Activated CD4-positive, alpha-beta T cell treated with anti-CD3 and anti-CD28 coated beads for 24 hours (primary cell): Measurements from ENCODE around the gene RAB39A.

Experiments
- DNase-seq, 2 donors: peaks; one replicate each; pipeline ENCODE4 v3.0.0-alpha.2; 2020; ENCODE audit warnings: low read depth in 2 of 2

RAB39A gene

DNA sequence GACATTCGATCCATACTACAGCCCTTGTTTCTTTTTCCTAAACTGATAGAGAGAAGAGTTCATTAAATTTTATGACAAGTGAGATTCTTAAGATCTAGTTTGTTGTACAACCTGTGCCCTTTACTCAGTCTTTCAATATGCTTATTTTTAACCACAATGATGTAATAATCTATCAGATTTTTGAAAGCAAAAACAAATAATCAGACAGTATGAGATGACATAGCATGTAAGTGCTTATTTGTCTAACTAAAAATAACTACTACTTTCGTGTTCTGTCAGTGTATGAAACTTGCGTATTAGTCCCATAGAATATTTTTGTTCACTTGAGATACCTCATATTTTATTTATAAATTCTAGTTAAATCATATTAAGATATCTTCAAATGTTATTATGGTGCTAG, 33.2 kb downstream of the RAB39A start:
- no peak for DNase-seq

DNA sequence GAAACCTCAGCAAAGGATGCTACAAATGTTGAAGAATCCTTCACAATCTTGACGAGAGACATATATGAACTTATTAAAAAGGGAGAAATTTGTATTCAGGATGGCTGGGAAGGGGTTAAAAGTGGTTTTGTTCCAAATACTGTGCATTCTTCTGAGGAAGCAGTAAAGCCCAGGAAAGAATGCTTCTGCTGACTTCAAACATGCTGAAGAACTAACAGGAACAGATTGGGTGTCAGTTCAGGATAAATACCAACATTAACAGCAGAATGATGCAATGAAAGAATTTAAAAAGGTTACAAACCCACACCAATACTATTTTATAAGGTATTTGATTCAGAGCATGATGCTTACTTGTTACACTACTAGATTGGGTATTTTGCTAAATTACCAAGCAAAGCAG, 33.9 kb downstream of the RAB39A start:
- DNase-seq = no peak

DNA sequence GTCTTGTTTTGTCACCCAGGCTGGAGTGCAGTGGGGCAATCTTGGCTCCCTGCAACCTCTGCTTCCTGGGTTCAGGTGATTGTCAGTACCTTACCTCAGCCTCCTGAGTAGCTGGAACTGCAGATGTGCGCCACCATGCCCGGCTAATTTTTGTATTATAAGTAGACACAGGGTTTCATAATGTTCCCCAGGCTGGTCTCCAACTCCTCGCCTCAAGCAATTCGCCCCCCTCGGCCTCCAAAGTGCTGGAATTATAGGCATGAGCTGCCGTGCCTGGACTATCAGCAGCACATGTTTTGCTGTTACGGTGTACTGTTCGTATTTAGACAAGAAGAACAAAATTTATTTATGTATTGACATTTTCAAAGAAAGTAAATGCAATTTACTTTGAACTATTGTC, 34.8 kb downstream of the RAB39A start:
- DNase-seq = no peak

DNA sequence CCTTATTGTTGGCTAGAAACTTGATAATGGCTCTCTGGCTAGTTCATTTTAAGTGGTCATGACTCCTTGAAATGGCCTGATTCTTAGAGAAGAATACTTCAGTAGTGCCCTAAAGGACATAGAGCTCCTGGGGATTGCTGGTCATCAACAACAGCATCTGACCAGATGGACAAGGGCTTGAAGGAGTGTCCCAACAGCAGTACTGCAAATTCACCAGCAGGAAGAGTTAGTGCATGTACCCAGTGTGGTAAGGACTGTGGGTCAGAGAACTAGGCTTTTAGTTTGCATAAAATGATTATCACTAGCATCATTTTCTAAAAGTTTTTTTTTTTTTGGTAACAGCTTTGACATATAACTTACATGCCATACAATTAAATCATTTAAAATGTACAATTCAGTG, 41.0 kb downstream of the RAB39A start:
- DNase-seq = no peak

DNA sequence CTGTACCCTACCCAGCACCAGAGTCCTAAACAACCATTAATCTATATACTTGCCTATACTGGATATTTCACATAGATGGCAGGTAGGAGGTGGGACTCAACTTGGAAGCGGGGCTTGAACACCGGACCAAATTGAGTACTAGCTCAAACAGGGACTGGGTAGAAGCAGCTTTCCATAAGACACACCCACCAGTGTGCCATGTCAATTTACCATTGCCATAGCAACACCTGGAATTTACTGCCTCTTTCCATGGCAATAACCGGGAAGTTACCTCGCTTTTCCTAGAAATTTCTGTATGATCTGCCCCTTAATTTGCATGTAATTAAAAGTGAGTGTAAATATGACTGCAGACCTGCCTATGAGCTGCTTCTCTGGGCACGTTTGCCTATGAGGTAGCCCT, 41.8 kb downstream of the RAB39A start:
- no peak for DNase-seq

DNA sequence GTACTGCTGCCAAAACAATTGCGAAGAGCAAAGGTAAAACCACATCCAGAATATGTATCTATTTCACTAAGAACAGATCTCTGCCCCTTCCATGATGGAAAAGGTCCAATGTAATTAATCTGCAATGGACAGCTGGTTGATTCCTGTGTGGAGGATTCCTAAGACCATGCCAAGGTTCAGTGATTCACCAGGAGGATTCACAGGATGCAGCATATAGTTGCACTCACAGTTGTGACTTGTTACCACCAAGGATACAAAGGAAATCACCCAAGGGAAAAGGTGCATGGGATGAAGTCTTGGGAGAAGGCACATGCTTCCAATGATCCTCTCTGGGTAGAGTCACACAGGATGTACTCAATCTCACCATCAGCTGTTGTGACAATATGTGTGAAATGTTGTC, 45.4 kb downstream of the RAB39A start:
- no peak for DNase-seq

DNA sequence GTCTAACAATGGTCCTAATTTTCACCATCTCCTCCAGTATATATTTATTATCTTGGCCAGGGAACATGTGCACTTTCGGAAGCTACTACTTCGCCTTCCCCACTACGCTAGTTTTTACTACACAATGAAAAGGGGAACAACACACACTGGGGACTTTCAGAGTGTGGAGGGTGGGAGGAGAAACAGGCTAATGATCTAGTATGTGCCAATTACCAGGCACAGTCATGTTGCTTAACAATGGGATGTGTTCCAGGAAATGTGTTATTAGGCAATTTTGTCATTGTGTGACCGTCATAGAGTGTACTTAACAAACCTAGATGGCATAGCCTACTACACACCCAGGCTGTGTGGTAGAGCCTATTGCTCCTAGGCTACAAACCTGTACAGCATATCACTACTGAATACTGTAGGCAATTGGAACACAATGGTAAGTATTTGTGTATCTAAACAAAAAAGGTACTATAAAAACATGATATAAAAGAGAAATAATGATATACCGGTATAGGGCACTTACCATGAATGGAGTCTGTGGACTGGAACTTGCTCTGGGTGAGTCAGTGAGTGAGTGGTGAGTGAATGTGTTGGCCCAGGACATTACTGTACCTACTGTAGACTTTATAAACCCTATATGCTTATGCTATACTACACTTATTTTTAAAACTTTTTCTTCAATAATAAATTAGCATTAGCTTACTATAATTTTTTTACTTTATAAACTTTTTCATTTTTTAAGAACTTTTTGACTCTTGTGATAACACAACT, 60.3 kb downstream of the RAB39A start:
- DNase-seq = no peak

DNA sequence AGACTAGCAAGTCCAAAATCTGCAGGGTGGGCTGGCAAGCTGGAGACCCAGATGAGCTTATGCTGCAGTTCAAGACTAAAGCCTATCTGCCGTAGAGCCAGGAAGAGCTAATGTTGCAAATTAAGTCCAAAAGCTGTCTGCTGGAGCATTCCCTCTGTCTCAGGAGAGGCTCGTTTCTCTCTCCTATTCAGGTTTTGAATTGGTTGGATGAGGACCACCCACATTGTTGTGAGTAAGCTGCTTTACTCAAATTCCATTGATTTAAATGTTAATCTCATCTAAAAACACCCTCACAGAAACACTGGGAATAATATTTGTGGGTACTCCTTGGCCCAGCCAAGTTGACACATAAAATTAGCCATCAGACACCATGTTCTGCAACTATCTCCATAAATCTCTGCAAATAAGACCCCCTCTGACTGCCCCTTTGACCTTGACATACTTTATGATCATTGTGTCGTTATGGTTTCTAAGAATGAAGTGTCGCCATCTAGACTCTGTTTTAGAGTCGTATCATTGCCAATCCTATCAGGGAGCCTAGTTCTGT, 63.7 kb downstream of the RAB39A start:
- DNase-seq = no peak

DNA sequence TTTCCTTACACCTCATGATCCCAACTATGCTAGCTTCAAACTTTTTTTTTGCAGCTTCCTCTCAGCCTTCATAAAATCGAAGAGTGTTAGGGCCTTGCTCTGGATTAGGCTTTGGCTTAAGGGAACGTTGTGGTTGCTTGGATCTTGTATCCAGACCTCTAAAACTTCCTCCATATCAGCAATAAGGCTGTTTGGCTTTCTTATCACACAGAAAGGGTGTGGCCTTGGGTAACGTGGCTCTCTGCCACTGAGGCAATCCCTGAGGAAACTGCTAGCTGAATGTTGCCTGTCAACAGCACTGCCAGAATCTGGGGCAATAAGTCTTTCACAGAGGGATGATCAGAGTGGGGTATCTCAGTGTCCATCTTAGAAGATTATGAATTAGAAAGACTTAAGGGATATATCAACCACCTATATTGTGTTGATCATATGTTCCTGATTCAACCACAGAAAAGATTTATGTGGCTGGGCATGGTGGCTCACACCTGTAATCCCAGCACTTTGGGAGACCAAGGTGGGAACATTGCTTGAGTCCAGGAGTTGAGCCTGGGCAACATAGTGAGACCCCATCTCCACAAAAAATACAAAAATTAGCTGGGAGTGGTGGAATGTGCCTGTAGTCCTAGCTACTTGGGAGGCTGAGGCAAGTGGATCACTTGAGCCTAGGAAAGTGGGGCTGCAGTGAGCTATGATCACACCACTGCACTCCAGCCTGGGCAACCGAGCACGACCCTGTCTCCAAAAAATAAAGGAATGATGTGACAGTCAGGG, 67.9 kb downstream of the RAB39A start:
- DNase-seq = no peak

DNA sequence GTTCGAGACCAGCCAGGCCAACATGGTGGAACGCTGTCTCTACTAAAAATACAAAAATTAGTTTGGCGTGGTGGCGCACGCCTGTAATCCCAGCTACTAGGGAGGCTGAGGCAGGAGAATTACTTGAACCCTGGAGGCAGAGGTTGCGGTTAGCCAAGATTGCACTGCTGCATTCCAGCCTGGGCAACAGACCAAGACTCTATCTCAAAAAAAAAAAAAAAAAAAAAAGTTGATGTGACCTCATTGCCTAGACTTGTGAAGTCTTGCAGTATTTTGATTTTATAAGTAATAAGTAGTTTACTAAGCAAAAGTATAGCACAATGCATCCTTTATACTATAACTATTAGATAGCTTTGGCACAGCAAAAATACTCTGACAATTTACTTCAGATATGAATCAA, 70.5 kb downstream of the RAB39A start:
- no peak for DNase-seq

DNA sequence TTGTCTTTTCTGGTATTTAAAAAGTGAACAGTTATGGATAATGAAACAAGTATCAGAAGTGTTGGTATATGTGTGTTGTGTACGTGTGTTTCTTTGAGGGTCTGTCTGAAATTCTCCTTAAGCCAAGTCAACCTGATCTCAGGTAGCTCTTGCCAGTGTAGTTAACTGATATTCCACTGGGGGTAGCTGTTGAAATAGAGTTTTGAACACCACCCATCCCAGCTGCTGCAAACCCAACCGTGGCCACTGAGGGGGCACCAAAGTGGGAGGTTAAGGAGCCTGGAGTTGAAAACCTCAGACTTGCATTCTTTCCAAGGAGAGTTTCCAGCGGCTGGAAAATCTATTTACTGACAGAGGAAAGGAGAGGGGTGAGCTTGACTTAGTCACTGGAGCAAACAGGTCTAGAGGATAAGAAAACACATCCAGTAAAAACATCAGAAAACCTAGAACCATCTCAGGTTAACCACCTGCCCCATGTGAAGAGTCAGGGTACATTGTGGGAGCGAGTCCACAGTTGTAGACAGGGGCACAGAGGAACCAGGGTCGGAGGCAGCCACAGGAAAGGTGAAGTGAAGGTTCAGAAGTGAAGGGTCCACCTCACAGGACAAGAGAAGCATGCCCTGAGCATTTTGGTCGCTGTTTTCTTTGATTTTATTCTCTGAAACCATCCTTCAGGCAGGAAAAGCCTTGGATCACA, 71.7 kb downstream of the RAB39A start:
- DNase-seq = no peak

DNA sequence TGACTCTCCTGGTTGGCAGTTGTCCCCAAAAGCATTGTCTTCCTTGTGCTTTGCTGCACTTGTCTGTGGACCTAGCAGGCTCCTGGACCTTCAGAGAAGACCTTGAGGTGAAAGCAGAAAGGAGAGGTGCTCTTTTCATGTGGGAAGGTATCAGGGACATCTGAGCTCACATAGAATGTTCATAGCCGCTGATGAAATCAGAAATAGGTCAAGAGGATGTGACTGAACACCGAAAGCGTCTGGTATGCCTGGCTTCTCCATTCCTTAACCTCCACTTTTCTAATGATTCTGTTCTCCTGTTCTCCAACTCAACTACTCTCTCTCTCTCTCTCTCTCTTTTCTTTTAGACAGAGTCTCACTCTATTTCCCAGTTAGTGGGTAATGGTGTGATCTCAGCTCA, 74.2 kb downstream of the RAB39A start:
- no peak for DNase-seq

DNA sequence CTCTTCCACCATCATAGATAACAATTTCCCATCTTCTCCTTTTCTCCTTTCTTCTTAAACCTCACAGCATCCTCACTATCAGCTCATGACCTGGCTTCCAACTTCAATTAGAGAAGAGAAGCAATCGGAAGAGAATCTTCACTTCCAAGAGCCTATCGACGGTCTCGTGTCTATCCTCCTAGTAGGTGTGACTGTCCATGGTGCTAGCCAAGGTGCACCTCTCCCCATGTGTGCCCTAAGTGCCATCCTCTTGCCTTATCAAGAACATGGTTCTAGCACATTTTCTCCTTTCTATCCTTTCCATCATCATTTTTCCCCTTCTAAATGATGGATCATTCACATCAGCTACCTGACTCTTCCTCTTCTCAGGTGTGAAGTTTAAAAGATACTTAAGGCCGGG, 75.4 kb downstream of the RAB39A start:
- no peak for DNase-seq

DNA sequence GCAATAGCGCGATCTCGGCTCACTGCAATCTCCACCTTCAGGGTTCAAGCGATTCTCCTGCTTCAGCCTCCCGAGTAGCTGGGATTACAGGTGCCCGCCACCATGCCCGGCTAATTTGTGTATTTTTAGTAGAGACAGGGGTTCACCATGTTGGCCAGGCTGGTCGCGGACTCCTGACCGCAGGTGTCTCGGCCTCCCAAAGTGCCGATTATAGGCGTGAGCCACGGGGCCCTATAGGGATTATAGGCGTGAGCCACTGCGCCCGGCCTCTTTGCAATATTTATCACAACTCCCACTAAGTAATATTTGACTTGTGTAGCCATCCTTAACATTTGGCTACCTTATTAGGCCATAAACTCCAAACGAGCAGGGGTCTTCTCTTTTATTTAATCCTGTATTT, 79.6 kb downstream of the RAB39A start:
- no peak for DNase-seq

DNA sequence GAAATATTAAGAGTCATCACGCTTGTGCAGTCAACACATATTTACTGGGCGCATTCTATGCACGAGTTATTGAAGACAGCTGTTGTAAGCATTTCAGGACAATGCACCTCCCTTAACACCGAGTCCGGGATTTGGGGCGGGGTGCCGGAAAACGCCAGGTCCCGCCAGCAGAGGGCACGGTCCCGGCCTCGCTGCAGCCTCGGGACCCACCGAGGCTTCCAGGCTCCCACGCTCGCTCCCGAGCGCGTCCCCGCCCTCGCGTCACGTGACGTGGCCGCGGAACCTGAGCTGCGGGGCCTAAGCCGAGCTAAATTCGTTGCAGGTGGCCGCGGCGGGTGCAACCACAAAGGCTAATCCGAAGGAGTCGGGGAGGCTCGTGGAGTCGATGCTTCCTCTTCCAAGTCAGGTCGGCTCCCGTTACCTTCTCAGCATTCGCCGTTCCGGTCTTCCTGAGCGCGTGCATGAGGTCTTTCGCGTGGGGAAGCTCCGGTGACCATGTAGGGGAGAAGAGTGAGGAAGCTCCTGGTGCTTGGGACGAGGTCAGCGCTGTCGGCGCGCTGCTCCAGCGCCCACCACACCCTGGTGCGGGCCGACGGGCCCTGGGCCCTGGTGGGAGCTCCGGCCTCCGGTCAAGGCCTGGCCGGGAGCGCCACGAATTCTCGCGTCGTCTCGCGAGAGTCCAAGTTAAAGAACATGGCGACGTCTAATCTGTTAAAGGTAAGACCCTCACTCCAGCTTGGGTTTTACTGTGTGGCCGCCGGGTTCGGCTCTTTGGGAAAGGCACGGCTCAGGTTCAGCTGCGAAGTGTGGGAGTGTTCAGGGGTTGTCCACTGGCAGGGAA, 80.6 kb downstream of the RAB39A start, which contains the start of gene CUL5:
Gene CUL5, plus strand, starts transcription at position 243 of the 841 bp plus-strand sequence. Its CDS starts 451 bp downstream, at position 694.
- DNase-seq = peak; percentile 84 to 86

DNA sequence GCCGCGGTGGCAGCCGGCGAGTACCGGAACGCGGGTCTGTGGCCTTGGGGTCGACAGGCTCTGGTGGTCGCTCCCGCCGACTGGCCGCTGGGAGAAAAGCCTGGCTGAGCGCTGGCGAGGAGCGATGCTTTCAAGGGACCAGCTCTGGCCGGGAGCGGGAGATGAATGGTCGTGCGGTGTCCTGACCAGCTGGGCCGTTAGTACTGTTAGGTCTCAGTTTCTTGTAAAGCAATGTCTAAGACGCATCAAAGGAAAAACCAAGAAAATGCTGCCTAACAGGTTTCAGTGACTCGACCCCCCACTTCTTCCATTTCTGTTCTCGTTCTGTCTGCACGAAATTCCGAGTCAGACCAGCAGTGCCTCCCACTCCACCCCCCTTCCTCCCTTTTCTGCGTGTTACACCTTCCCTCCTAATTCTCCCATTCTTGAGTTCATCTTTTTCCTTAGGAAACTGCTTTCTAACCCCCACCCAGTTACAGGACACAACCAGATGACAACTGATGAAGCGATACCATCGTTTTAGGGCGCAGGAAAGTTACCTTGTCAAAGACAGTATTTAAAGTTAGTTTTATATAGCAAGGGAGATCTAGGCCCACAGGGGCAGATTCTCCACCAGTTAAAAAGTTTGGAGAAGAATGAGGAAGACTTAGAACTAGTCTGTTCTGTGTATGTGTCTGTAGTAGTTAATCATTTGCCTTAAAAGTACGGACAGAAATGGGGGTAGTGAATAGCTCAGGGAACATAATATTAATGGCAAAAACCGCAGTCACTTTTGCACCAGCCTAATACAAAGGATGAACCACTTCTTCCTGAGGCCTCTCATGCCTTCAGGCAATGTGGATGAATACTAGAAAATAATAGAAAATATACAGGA, 81.5 kb downstream of the RAB39A start:
- no peak for DNase-seq

DNA sequence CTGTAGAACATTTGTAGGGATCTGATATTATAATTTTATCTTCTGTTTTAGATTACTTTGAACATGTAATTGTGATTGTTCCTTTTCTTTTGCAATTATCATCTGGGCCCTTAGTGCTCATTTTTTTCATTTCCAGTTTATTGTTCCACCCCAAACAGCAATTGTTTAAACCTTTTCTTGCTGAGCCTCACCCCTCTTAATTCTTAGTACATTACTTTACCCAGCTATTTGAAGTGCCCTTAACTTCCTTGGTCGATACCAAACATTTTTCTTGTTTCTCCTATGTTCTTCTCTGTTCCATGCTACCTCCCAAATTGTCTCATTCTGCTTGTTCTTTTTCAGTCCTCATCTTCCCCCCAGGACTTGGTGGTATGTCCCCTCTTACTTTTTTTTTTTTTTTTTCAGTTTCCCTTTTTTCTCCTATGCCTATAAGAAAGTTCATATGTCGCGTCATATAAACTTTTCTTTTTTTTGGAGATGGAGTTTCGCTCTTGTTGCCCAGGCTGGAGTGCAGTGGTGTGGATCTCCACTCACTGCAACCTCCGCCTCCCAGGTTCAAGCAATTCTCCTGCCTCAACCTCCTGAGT, 84.0 kb downstream of the RAB39A start:
- DNase-seq = no peak
